ENCODE measurements around the gene LRRC4B.
"Not testable (repeated sequence)": the region's sequence is repeated elsewhere in the genome, so short reads cannot be mapped to it uniquely, and the experiment has no call there.

The LRRC4B gene, protein sequence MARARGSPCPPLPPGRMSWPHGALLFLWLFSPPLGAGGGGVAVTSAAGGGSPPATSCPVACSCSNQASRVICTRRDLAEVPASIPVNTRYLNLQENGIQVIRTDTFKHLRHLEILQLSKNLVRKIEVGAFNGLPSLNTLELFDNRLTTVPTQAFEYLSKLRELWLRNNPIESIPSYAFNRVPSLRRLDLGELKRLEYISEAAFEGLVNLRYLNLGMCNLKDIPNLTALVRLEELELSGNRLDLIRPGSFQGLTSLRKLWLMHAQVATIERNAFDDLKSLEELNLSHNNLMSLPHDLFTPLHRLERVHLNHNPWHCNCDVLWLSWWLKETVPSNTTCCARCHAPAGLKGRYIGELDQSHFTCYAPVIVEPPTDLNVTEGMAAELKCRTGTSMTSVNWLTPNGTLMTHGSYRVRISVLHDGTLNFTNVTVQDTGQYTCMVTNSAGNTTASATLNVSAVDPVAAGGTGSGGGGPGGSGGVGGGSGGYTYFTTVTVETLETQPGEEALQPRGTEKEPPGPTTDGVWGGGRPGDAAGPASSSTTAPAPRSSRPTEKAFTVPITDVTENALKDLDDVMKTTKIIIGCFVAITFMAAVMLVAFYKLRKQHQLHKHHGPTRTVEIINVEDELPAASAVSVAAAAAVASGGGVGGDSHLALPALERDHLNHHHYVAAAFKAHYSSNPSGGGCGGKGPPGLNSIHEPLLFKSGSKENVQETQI

DNA sequence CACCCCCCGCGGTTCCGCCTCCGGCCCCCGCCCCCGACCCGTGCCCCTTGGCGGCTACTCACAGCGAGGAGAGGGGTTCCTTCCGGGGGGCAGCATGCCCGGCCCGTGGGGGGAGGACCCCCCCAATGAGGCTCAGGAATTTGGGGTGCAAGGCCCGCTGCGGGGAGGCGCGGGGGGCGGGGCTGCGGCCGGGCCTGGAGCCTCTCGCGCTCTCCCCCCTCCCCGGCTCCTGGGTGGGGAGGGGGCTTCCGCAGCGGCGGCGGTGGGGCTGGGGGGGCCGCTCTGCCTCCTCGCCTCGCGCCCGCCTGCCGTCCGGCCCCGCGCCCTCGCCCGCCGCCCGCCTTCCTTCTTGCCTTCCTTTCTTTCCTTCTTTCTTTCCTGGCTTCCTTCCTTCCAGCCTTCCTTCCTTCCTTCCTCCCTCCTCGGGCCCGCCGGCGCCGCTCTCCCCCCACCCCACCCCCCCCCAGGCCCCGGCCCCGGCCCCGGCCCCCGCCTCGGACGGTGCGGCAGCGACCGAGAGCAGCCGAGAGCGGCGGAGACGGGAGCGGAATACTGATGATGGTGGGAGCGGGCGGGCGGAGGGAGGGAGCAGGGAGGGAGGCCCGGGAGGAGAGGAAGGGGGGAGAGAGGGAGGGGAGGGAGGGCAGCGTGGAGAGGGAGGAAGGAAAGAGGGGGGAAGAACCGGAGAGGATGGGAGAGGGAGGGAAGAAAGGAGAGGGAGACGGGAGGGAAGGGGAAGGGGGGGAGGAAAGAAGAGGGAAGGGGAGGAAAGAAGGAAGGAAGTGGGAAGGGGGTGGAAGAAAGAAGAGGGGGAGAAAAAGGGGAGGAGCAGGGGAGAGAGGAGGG, at the start of gene LRRC4B:
Gene LRRC4B (minus strand): TSS at position 554 of the 846 bp plus-strand sequence. CDS start 19,597 bp downstream, outside the sequence.
- no peak for DNase-seq (ENCODE audit: extremely low read depth, low read depth)
- TF ChIP-seq, protein P1, sequence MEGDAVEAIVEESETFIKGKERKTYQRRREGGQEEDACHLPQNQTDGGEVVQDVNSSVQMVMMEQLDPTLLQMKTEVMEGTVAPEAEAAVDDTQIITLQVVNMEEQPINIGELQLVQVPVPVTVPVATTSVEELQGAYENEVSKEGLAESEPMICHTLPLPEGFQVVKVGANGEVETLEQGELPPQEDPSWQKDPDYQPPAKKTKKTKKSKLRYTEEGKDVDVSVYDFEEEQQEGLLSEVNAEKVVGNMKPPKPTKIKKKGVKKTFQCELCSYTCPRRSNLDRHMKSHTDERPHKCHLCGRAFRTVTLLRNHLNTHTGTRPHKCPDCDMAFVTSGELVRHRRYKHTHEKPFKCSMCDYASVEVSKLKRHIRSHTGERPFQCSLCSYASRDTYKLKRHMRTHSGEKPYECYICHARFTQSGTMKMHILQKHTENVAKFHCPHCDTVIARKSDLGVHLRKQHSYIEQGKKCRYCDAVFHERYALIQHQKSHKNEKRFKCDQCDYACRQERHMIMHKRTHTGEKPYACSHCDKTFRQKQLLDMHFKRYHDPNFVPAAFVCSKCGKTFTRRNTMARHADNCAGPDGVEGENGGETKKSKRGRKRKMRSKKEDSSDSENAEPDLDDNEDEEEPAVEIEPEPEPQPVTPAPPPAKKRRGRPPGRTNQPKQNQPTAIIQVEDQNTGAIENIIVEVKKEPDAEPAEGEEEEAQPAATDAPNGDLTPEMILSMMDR (IDR thresholded peaks at IDR 0.05; ENCODE audit: low read depth, low read length), result no peak

DNA sequence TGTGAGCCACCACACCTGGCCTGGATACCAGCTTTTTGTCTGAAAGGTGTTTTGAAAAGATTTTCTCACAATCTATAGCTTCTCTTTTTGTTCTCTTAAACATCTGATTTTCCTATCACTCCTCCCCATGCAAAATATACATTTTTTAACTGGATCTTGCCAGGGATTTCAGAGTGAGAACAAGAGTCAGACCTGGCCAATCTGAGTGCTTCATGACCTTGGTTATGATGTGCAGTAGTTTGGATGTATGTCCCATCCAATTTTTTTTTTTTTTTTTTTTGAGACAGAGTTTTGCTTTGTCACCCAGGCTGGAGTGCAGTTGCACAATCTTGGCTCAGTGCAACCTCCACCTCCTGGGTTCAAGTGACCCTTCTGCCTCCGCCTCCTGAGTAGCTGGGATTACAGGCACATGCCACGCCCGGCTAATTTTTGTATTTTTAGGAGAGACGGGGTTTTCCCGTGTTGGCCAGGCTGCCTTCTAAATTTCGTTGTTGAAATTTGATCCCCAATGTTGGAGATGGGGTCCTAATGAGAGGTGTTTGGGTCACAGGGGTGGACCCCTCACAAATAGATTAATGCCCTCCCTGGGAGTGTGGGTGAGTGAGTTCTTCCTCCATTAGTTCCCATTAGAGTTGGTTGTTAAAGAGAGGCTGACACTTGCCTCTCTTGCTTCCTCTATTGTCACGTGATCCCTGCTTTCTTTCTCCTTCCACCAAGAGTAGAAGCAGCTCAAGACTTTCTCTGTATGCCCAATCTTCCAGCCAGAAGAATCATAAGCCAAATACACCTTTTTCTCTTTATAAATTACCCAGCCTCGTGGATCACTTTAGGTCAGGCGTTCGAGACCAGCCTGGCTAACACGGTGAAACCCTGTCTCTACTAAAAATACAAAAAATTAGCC, 44.5 kb upstream of the LRRC4B start:
- not testable (repeated sequence) for DNase-seq (ENCODE audit: extremely low read depth, low read depth)

DNA sequence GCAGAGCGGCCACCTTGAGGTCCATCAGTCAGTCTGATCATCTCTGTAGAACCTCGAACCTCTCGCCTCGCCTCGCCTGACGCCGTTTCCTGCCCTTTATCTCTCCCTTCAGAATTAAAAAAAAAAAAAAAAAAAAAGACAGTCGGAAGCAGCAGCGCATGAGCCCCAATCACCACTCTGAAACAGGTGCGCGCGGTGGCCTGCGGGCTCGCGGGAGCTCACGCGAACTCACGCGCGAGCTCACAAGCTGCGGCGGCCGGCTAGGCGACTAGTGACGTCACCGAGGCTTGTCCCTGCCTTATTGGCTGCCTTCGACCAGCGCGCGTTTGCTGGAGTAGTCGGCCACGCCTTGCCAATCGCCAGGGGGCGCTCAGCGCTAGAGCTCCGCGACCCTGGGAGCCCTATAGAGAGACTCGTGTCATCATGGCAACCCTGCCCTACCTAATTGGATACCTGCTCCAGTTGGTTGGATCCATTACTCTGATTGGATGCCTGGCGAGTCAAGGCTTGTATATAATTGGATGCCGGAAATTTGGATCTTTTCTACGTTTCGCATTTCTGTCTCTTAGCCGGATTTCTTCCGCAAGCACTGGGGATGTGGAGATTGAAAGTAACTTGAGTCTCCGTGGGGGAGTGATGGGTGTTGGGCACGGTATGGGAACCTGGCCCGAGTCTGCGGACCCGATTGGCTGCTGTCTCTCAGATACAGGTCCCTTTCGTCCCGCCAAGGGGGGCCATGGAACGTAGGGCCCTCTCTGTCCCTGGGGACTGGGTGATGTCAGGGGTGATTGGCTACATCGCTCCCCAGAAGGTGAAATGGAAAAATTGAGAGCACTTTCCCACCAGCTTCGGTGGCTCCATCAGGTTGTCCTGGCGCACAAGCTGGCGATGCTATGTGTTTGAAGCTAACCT, 39.9 kb upstream of the LRRC4B start:
- DNase-seq (ENCODE audit: extremely low read depth, low read depth), result peak; percentile 2

DNA sequence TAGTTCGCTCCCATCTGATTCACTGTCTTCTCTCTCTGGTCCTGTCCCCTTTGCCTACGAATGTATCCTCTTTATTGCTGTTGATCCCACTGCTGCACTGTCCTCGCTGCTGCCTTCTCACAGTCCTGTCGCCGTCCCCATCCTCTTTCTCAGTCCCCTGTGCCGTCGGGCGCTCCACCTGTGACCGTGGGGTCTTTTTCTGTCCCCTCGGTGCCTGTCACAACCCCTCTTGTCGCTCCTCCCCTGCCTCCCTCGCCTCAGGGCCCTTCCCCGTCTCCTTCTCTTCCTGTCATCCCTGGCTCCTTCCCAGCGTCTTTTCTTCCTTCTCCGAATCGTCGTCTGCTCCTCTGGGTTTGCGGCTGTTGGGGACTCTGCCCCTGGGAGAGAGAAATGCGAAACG, 39.2 kb upstream of the LRRC4B start:
- TF ChIP-seq, protein P1 (IDR thresholded peaks at IDR 0.05; ENCODE audit: low read depth, low read length), result no peak
- DNase-seq (ENCODE audit: extremely low read depth, low read depth), result no peak

More for the DNA sequence above, 39.9 kb upstream of the LRRC4B start:
- TF ChIP-seq, protein P1 (IDR thresholded peaks at IDR 0.05; ENCODE audit: low read depth, low read length), result peak; percentile 20

DNA sequence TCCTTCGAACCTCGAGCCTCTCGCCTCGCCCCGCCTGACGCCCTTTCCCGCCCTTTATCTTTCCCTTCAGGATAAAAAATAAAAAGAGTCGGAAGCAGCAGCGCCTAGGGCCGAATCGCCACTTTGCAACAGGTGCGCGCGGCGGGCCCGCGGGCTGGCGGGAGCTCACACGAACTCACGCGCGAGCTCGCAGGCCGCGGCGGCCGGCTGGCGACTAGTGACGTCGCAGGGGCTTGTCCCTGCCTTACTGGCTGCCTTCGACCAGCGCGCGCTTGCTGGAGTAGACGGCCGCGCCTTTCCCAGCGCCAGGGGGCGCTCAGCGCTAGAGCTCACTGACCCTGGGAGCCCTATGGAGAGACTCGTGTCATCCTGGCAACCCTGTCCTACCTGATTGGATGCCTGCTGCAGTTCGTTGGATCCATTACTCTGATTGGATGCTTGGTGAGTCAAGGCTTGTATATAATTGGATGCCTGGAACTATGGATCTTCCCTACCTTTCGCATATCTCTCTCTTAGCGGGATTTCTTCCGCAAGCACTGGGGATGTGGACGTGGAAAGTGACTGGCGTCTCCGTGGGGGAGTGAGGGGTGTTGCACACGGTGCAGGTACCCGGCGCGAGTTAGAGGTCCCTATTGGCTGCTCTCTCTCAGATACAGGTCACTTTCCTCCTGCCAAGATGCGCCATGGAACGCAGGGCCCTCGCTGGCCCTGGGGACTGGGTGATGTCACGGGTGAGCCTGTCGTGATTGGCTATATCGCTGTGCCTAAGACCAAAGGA, 38.0 kb upstream of the LRRC4B start:
- not testable (repeated sequence) for DNase-seq (ENCODE audit: extremely low read depth, low read depth)

DNA sequence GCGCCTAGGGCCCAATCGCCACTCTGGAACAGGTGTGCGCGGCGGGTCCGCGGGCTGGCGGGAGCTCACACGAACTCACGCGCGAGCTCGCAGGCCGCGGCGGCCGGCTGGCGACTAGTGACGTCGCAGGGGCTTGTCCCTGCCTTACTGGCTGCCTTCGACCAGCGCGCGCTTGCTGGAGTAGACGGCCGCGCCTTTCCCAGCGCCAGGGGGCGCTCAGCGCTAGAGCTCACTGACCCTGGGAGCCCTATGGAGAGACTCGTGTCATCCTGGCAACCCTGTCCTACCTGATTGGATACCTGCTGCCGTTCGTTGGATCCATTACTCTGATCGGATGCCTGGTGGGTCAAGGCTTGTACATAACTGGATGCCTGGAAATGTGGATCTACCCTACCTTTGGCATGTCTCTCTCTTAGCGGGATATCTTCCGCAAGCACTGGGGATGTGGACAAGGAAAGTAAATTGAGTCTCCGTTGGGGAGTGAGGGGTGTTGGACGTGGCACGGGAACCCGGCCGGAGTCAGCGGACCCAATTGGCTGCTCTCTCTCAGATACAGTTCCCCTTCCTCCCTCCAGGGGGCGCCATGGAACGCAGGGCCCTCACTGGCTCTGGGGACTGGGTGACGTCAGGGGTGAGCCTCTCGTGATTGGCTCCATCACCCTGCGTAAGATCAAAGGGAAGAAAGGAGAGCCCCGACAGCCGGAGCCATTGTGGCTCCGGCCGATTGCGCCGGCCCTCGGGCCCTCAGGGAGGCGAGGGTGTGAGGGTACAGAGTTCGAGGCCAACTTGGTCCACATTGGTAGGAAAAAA, 36.2 kb upstream of the LRRC4B start:
- not testable (repeated sequence) for DNase-seq (ENCODE audit: extremely low read depth, low read depth)

DNA sequence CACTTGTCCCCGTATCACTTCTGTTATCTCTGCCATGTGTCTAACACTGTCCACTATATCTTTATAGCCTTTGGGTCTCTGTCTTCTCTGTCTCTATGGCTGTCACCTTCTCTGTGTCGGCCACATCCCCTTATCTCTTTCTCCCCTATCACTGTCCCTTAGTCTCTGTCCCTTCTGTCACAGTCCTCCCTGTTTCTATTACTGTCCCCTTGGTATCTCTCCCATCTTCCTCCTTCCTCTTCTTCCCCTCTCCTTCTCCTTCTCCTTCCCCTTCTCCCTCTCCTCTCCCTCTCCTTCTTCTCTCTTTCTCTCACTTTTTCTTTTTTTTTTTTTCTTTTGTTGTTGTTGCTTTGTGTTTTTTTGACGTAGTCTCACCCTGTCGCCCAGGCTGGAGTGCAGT, 34.7 kb upstream of the LRRC4B start:
- no peak for DNase-seq (ENCODE audit: extremely low read depth, low read depth)
- TF ChIP-seq, protein P1 (IDR thresholded peaks at IDR 0.05; ENCODE audit: low read depth, low read length), result no peak

All from AG09319 (cell line).